ENCODE results near the gene LIG3.

LIG3 gene

GRCh38 chr17:34980353-34980680 lies at the start of gene LIG3:
Gene LIG3, plus strand, starts transcription at chr17:34980512. Its CDS starts 2,494 bp downstream, at chr17:34983006.
- in situ Hi-C loops (cut with HindIII; ENCODE audit: low sequenced_read_pairs): no loop called here

GRCh38 chr17:34950780-34951179 lies 29.5 kb upstream of the LIG3 start:
- in situ Hi-C loops (cut with HindIII; ENCODE audit: low sequenced_read_pairs): loop anchor here (25.0 kb wide), 1 partner anchor 88 kb away; no protein-coding TSS in a partner anchor

GRCh38 chr17:34958438-34958837 lies 21.9 kb upstream of the LIG3 start:
- in situ Hi-C loops (cut with HindIII; ENCODE audit: low sequenced_read_pairs): loop anchor here (25.0 kb wide), 1 partner anchor 96 kb away; no protein-coding TSS in a partner anchor

- in situ Hi-C loops (cut with HindIII; ENCODE audit: low sequenced_read_pairs): loop anchor here (25.0 kb wide), 1 partner anchor 99 kb away; no protein-coding TSS in a partner anchor
Observed at GRCh38 chr17:34961093-34961911, 19.0 kb upstream of the LIG3 start, which contains the start of the genes CCT6B and ZNF830. Gene CCT6B, minus strand, starts transcription at chr17:34961460. Its CDS starts 67 bp downstream, at chr17:34961393. Gene ZNF830, plus strand, starts transcription at chr17:34961540. Its CDS starts 27 bp downstream, at chr17:34961567.

GRCh38 chr17:34974179-34974578 lies 6.1 kb upstream of the LIG3 start:
- in situ Hi-C loops (cut with HindIII; ENCODE audit: low sequenced_read_pairs): loop anchor here (25.0 kb wide), 1 partner anchor 112 kb away; no protein-coding TSS in a partner anchor

GRCh38 chr17:34974794-34975785 lies 5.2 kb upstream of the LIG3 start:
- in situ Hi-C loops (cut with HindIII; ENCODE audit: low sequenced_read_pairs): loop anchor here (25.0 kb wide), 1 partner anchor 113 kb away; no protein-coding TSS in a partner anchor

- in situ Hi-C loops (cut with HindIII; ENCODE audit: low sequenced_read_pairs): no loop called here
Observed at GRCh38 chr17:34979153-34979552, 1.2 kb upstream of the LIG3 start.

- in situ Hi-C loops (cut with HindIII; ENCODE audit: low sequenced_read_pairs): no loop called here
Observed at GRCh38 chr17:34979650-34980352, 511 bp upstream of the LIG3 start.

GRCh38 chr17:34980681-34981537 lies 597 bp downstream of the LIG3 start:
- in situ Hi-C loops (cut with HindIII; ENCODE audit: low sequenced_read_pairs): no loop called here

- in situ Hi-C loops (cut with HindIII; ENCODE audit: low sequenced_read_pairs): no loop called here
Observed at GRCh38 chr17:34981538-34982241, 1.4 kb downstream of the LIG3 start.

- in situ Hi-C loops (cut with HindIII; ENCODE audit: low sequenced_read_pairs): loop anchor here (5.0 kb wide), 1 partner anchor 55 kb away; no protein-coding TSS in a partner anchor
Observed at GRCh38 chr17:34987232-34987631, 6.9 kb downstream of the LIG3 start.

- in situ Hi-C loops (cut with HindIII; ENCODE audit: low sequenced_read_pairs): loop anchor here (5.0 kb wide), 1 partner anchor 54 kb away; no protein-coding TSS in a partner anchor
Observed at GRCh38 chr17:34988644-34989043, 8.3 kb downstream of the LIG3 start.

- in situ Hi-C loops (cut with HindIII; ENCODE audit: low sequenced_read_pairs): loop anchor here (5.0 kb wide), 1 partner anchor 53 kb away; no protein-coding TSS in a partner anchor
Observed at GRCh38 chr17:34989473-34989872, 9.2 kb downstream of the LIG3 start.

- in situ Hi-C loops (cut with HindIII; ENCODE audit: low sequenced_read_pairs): no loop called here
Observed at GRCh38 chr17:34990921-34991365, 10.6 kb downstream of the LIG3 start.

GRCh38 chr17:34991606-34992005 lies 11.3 kb downstream of the LIG3 start:
- in situ Hi-C loops (cut with HindIII; ENCODE audit: low sequenced_read_pairs): no loop called here

- in situ Hi-C loops (cut with HindIII; ENCODE audit: low sequenced_read_pairs): no loop called here
Observed at GRCh38 chr17:34993031-34993430, 12.7 kb downstream of the LIG3 start.

GRCh38 chr17:34996422-34997285 lies 16.3 kb downstream of the LIG3 start:
- in situ Hi-C loops (cut with HindIII; ENCODE audit: low sequenced_read_pairs): no loop called here

All from endothelial cell of hepatic sinusoid (primary cell).